Measurements from ENCODE around the gene TBC1D1.

GRCh38 chr4:37844204-37844603 lies 46.7 kb upstream of the TBC1D1 start:
- TF ChIP-seq CTCF (IDR thresholded peaks at IDR 0.05; ENCODE audit: insufficient read depth, low read depth, low read length) (no peak), EZH2 (IDR thresholded peaks at IDR 0.05; ENCODE audit: insufficient read depth, low read length) (no peak)

Measured in astrocyte (in vitro differentiated cells and primary cell).